PC-9 (cell line): ENCODE results near the gene BHLHA15. TPM values are rescaled to one million over a fixed set of nuclear protein-coding genes. Genes with fewer than 3 reads are reported as not detected.

Source experiments
- BruUV-seq: library from RNA; stranded (reverse); fragments of 400-500 nt; replicated peaks from 2 replicates; lab custom pipeline; 2021; lab: Mats Ljungman, UMichigan
- CTCF ChIA-PET: fragments of 300-600 bp; sonication (Branson Sonifier 250); formaldehyde crosslinking; loops from one replicate; lab custom pipeline; 2022; ENCODE audit warnings: antibody characterized with exemption; lab: Charles Lee
- POLR2A ChIA-PET: fragments of 300-600 bp; sonication (Branson Sonifier 250); formaldehyde crosslinking; loops from one replicate; lab custom pipeline; 2022; ENCODE audit warnings: antibody characterized with exemption; ENCODE audit not compliant: unreplicated experiment; lab: Charles Lee
- DNase-seq, 2 experiments: peaks; one replicate each; pipeline versions ENCODE4 v3.0.0 to v3.0.0-alpha.2; 2015 to 2022; ENCODE audit warnings: mixed read lengths in 1 of 2
- H2AFZ ChIP-seq: fragments of 200-600 bp; sonication (generic); 2 replicates; pipeline ENCODE4 v1.8.1; 2017; ENCODE audit warnings: antibody characterized with exemption
- H3F3A ChIP-seq: fragments of 200-600 bp; sonication (generic); 2 replicates; pipeline ENCODE4 v1.8.1; 2017; ENCODE audit warnings: antibody characterized with exemption, mild to moderate bottlenecking, low read depth; ENCODE audit not compliant: insufficient read depth
- H3K27ac ChIP-seq: fragments of 200-600 bp; sonication (generic); 2 replicates; pipeline ENCODE4 v1.6.1; 2016; ENCODE audit warnings: mixed run types
- H3K27me3 ChIP-seq: fragments of 200-600 bp; sonication (generic); 2 replicates; pipeline ENCODE4 v1.6.1; 2016; ENCODE audit warnings: low read depth, mixed run types; ENCODE audit not compliant: insufficient read depth
- H3K36me3 ChIP-seq: fragments of 200-600 bp; sonication (generic); 2 replicates; pipeline ENCODE4 v1.6.1; 2016; ENCODE audit warnings: low read depth, mixed run types
- H3K4me1 ChIP-seq: fragments of 200-600 bp; sonication (generic); replicated peaks from 2 replicates; pipeline ENCODE4 v1.6.1; 2016; ENCODE audit warnings: mixed run types; ENCODE audit not compliant: insufficient read depth
- H3K4me2 ChIP-seq: fragments of 200-600 bp; sonication (generic); 2 replicates; pipeline ENCODE4 v1.6.1; 2017; ENCODE audit warnings: mixed run types
- H3K4me3 ChIP-seq: fragments of 200-600 bp; sonication (generic); 2 replicates; pipeline ENCODE4 v1.6.1; 2016; ENCODE audit warnings: mixed run types
- H3K79me2 ChIP-seq: fragments of 200-600 bp; sonication (generic); 2 replicates; pipeline ENCODE4 v1.6.1; 2017; ENCODE audit warnings: low read depth, mixed run types
- H3K9me2 ChIP-seq: fragments of 200-600 bp; sonication (generic); 2 replicates; pipeline ENCODE4 v1.8.1; 2017; ENCODE audit warnings: mild to moderate bottlenecking; ENCODE audit not compliant: insufficient read depth
- H3K9me3 ChIP-seq: fragments of 200-600 bp; sonication (generic); 2 replicates; pipeline ENCODE4 v1.8.1; 2016; ENCODE audit warnings: low read depth; ENCODE audit not compliant: insufficient read depth
- H4K20me1 ChIP-seq: fragments of 200-600 bp; sonication (generic); 2 replicates; pipeline ENCODE4 v1.8.1; 2017; ENCODE audit not compliant: insufficient read depth
- CTCF ChIP-seq: fragments of 200-600 bp; sonication (generic); conservative IDR thresholded peaks from 2 replicates; pipeline ENCODE4 v1.6.1; 2017; ENCODE audit warnings: mixed run types, antibody characterized with exemption, mild to moderate bottlenecking, moderate library complexity
- EZH2 ChIP-seq: fragments of 200-600 bp; sonication (generic); IDR thresholded peaks from 2 replicates; pipeline ENCODE4 v1.8.0; 2017; ENCODE audit warnings: antibody characterized with exemption, low read depth
- intact Hi-C: fragments of 100-400 bp; cut with micrococcal nuclease; formaldehyde crosslinking; loops from one replicate; pipeline ENCODE4 v1.10.0; 2022; ENCODE audit not compliant: unreplicated experiment
- total RNA-seq: library from RNA; stranded (reverse); gene quantifications from 2 replicates; pipeline ENCODE4 v1.2.3, GENCODE V29; 2021

BHLHA15 gene
- total RNA-seq, 1 experiment from 2014 or later: 0.79 TPM

- POLR2A ChIA-PET: no interaction called here
- Histone ChIP-seq H3K36me3 (no peaks in the 10 kb centered on the region), H3K9me2 (no peaks in the 10 kb centered on the region), H3K27ac (no peak overlapping the region), H3K4me1 (no peaks in the 10 kb centered on the region), H3K27me3 (no peaks in the 10 kb centered on the region), H3K4me3 (no peak overlapping the region), H3K79me2 (no peaks in the 10 kb centered on the region), H4K20me1 (no peaks in the 10 kb centered on the region), H3K9me3 (no peaks in the 10 kb centered on the region), H2AFZ (no peak overlapping the region), H3F3A (no peaks in the 10 kb centered on the region), H3K4me2 (no peak overlapping the region)
- no TSS peak for BruUV-seq
- DNase-seq: no peak
- TF ChIP-seq EZH2 (no peak), CTCF (no peak)
- CTCF ChIA-PET: no interaction called here
- intact Hi-C loops: no loop called here
Measured at GRCh38 chr7:98227939-98228338, 16.7 kb downstream of the BHLHA15 start.

GRCh38 chr7:98228801-98229200 lies 17.6 kb downstream of the BHLHA15 start:
- TF ChIP-seq CTCF: no peak
- TF ChIP-seq EZH2: no peak
- no peak overlapping the region for H3K27ac ChIP-seq
- BruUV-seq: no TSS peak
- intact Hi-C loops: no loop called here
- H3K4me2 ChIP-seq: no peak overlapping the region
- H3F3A ChIP-seq: no peaks in the 10 kb centered on the region
- no peaks in the 10 kb centered on the region for H3K36me3 ChIP-seq
- H3K9me2 ChIP-seq: no peaks in the 10 kb centered on the region
- DNase-seq: no peak
- H4K20me1 ChIP-seq: no peaks in the 10 kb centered on the region
- no peaks in the 10 kb centered on the region for H3K79me2 ChIP-seq
- no peaks in the 10 kb centered on the region for H3K4me1 ChIP-seq
- no peaks in the 10 kb centered on the region for H3K9me3 ChIP-seq
- POLR2A ChIA-PET: interaction anchor here (0.7 kb wide), 1 partner anchor 192 kb away, joined by 3 read pairs; no protein-coding TSS in a partner anchor
- H3K4me3 ChIP-seq: no peak overlapping the region
- CTCF ChIA-PET: no interaction called here
- H3K27me3 ChIP-seq: no peaks in the 10 kb centered on the region
- no peak overlapping the region for H2AFZ ChIP-seq

- TF ChIP-seq CTCF (no peak), EZH2 (no peak)
- DNase-seq: no peak
- no peaks in the 10 kb centered on the region for H4K20me1 ChIP-seq
- no peaks in the 10 kb centered on the region for H3K27me3 ChIP-seq
- H3K27ac ChIP-seq: no peak overlapping the region
- no TSS peak for BruUV-seq
- no peak overlapping the region for H2AFZ ChIP-seq
- H3K4me2 ChIP-seq: no peak overlapping the region
- POLR2A ChIA-PET: no interaction called here
- intact Hi-C loops: no loop called here
- no peaks in the 10 kb centered on the region for H3F3A ChIP-seq
- no peaks in the 10 kb centered on the region for H3K79me2 ChIP-seq
- no peaks in the 10 kb centered on the region for H3K9me2 ChIP-seq
- no peaks in the 10 kb centered on the region for H3K36me3 ChIP-seq
- H3K4me3 ChIP-seq: no peak overlapping the region
- H3K4me1 ChIP-seq: no peaks in the 10 kb centered on the region
- CTCF ChIA-PET: no interaction called here
- no peaks in the 10 kb centered on the region for H3K9me3 ChIP-seq
Measured at GRCh38 chr7:98229441-98229840, 18.2 kb downstream of the BHLHA15 start.
